Activated CD4-positive, CD25-positive, alpha-beta regulatory T cell treated with anti-CD3 and anti-CD28 coated beads, Interleukin-2, amount 50 U/mL, for 16 hours (primary cell): ENCODE measurements around the gene GAB2.
"Not testable (repeated sequence)": the region's sequence is repeated elsewhere in the genome, so short reads cannot be mapped to it uniquely, and the experiment has no call there.

ENCODE experiments used
- DNase-seq: peaks from one replicate; pipeline ENCODE4 v3.0.0-alpha.2; 2020; ENCODE audit warnings: low read depth, low spot score

Gene GAB2

DNA sequence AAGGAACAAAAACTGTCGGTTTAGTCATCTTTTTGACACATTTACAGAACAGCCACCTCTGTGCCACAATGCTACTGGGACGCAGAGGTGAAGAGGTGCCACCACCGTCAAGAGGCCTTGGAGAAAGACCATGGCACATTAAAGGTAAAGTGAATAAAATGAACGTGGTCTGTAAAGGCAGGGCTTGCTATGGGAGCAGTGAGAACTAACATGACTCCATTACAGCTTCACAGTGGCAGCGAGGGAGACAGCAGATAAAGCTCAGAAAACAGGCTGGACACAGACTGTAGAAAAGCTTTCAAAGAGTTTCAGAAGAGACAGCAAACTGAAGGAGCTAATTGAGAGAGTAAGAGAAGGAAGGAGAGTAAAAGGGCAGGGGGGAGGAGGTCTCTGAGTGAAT, 102.9 kb downstream of the GAB2 start:
- DNase-seq: no peak

DNA sequence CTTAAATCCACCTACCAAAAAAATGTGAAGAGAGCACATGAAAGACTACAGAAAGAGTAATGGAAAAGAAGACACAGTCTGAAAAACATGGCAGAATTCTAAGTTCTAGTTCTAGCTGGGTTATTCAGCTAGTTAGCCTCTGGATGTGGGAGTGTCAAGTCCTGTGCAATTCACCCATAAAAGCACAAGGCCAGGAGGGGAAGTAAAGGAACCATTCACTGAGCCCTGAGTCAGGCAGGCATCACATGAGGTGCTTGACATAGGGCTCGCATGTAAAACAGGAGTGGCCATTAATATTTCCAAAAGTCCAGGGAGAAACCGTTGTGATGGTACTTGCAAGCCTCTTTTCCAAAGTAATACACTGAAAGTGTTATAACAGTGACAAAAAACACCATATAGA, 103.7 kb downstream of the GAB2 start:
- no peak for DNase-seq

DNA sequence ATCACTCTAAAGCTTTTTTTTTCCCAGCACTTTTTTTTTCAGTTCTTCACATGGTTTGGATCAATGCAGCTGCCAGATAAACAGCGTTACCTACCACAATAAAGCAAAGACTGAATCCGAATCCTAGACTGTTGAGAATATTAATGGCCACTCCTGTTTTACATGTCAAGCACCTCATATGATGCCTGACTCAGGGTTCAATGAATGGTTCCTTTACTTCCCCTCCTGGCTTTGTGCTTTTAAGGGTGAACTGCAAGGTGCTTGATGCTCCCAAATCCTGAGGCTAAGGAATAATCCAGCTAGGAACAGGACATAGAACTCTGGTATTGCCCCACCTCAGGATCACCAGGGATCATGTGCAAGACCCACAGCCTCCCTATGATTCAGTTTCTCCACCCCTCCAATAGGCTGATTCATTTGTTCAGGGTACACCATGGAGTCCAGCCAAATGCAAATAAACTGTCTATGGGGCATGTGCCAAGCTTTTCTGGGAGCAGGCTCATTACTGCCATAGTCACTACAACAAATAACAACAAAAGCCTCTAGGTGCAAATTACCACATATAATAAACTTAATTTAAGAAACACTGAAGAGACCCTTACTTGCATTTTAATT, 104.3 kb downstream of the GAB2 start:
- no peak for DNase-seq

GRCh38 chr11:78312712-78313111, 104.9 kb downstream of the GAB2 start:
- DNase-seq: no peak

DNA sequence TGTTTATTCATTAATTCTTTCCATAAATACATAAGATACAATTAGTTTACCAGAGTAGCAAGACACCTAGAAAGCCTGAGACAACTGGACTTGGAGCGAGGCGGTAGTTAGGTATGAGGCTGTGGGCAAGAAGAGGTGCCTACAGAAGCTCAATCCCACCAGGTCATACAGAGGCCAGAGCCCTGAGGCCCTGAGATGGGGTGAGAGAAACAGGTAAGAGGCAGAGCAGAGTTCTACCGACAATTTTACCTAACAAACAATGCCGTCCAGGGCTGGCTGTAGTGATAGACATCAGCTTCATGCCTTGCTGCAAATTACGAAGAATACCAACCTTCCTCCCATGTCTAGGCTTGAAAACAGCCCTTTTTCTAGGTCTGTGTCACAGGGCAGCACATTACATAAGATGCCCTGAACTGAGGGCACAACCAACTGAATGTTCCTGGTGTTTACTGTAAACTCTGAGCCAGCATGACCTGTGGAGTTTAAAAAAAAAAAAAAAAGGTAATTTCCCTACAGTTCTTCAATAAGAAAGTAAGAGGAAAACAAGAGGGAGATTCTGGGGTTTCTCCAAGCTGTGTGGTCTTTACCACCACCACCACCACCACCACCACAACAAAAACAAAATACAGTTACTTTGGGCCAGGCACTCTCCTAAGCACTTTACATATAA, 105.8 kb downstream of the GAB2 start:
- no peak for DNase-seq

GRCh38 chr11:78310500-78310909, 107.1 kb downstream of the GAB2 start:
- no peak for DNase-seq

DNA sequence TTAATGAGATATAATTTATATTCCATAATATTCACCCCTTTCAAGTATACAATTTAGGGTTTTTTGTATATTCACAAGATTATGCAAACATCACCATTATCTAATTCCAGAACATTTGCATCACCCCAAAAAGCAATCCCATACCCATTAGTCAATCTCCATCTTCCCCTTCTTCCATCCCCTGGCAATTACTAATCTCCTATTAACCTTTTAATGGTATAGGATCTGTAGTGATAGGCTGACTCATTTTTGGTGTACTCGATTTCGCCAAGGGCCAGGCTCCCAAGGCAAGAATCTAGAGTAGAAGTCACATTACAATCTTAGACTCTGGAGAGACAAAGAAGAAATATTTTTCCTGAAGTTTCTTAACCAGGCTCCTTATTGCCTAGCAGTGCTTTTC, 113.4 kb downstream of the GAB2 start:
- no peak for DNase-seq

DNA sequence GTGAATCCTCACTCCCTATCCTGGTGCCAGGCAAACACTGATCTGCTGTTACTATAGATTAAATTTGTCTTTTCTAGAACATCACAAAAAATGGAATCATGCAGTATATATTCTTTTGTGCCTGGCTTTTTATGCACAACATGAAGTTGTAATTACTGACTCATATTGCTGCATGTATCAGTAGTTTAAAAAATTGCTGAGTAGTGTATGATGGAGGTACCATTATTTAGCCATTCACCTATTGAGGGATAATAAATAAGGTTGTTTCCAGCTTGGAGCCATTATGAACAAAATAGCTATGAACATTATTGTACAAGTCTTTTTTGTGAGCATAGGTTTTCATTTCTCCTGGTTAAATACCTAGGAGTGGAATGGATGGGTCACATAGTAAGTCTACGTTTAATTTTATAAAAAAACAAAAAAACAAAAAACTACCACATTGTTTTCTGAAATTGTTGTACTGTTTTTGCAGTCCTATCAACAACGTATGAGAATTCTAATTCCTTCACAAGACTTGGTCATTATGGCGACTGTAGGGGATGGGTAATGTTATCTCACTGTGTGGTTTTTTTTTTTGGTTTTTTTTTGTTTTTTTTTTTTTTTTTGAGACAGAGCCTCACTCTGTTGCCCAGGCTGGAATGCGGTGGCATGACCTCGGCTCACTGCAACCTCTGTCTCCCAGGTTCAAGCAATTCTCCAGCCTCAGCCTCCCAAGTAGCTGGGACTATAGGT, 117.3 kb downstream of the GAB2 start:
- no peak for DNase-seq

DNA sequence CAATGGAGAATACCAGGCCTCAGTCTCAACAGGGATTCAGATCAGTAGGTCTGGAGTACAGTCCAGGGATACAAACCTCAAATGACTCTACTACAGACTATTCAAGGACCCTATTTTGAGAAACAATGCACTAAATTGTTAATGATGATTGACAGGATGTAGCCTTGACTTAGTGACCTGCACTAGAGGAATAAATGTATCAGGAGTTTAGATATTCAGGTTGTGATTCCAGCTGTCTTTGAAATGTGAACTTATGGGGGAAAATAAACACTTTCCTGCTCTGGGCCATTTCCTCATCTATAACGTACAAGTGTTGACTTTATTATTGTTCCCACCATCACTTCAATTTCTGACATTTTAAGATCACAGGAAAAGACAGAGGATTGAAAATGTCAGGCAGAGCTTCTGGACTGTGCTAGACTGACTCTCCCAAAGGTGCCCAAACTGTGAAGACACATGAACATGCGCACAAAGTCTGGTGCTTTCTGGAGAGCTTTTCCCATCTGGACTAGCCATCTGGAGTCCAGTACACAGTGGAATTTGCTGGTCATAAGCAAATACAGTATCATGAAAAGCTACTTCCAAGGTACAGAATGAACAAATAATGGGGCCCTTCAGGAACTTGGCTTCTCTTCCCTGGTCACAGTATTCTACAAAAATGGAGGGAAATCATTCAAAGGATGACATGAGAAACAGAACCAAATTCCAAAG, 118.5 kb downstream of the GAB2 start:
- no peak for DNase-seq

DNA sequence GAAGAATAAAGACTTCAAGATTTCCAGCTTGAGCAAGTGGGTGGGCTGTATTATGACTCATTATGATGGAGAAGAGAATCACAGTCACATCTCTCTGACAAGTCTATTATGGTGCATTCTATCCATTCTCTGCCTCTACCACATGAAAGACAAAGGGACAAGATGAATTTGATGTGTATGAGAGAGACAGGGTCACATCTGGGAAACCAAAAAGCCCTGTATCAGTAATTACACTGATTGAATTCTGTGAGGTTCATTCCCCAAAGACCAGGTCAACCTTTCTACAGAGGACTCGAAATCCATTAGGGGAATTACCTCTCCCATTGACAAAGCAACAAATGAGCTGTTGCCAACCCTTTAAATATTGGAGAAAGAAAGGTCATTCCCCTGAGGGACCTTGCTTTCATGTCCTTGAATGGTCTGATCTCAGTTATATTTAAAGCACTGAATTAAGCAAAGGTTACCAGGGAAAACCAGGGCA, 119.3 kb downstream of the GAB2 start:
- no peak for DNase-seq

DNA sequence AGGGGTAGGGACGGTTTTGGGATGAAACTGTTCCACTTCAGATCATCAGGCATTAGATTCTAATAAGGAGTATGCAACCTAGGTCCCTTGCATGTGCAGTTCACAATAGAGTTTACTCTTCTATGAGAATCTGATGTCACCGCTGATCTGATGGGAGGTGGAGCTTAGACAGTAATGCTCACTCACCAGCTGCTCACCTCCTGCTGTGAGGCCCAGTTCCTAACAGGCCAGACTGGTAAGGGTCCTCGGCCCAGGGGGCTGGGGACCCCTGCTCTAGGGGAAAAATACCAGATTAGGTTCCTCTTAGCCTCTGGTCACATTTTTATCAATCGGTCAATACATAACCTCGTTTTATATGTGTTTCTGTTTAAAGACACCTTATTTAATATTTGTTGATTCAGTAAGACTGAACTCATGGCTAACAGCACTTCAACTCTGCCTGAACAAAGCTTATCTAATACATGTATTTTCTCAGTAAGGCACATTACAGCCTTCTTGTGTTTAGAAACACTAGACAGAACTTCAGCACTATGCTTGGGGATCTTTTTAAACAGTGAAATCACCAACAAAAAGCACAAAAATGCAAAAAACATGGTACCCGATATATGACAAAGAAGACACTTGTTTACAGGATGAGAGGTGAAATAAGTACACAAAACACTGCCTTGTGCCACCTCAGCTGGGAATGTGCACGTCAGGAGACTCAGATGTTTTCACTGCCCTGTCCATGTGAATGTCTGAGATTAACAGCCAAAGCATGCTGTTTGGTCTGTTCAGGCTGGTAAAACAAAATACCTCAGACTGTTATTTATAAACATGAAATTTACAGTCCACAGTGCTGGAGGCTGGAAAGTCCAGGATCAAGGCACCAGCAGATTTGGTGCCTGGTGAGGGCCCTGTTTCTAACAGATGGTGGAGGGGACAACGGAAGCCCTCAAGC, 121.4 kb downstream of the GAB2 start:
- DNase-seq: no peak

GRCh38 chr11:78295347-78295746, 122.3 kb downstream of the GAB2 start:
- DNase-seq: no peak

DNA sequence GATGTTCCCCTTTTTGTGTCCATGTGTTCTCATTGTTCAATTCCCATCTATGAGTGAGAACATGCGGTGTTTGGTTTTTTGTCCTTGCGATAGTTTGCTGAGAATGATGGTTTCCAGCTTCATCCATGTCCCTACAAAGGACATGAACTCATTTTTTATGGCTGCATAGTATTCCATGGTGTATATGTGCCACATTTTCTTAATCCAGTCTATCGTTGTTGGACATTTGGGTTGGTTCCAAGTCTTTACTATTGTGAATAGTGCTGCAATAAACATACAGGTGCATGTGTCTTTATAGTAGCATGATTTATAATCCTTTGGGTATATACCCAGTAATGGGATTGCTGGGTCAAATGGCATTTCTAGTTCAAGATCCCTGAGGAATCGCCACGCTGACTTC, 123.5 kb downstream of the GAB2 start:
- DNase-seq: not testable (repeated sequence)

- DNase-seq: no peak
Observed at GRCh38 chr11:78293536-78293935, 124.1 kb downstream of the GAB2 start.

GRCh38 chr11:78292109-78292803, 125.4 kb downstream of the GAB2 start:
- DNase-seq: no peak

DNA sequence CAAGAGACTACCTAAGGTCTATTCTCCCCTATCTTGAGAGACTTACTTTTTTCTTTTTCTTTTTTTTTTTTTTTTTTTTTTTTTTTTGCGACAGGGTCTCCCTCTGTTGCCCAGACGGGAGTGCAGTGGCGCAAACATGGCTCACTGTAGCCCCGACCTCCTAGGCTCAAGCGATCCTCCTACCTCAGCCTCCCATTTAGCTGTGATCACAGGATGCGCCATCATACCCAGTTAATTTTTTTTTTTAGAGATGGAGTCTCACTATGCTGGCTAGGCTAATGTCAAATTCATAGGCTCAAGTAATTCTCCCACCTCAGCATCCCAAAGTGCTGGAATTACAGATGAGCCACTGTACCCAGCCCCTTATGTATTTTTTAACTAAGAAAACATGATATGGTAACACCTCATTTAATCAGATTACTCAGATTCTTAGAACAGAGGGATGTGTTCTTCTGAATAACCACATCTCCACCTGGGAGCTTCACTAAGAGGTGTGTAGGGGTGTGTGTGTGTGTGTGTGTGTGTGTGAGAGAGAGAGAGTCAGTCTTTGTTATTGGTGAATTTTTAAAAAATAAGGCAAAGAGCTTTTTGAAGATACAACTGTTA, 126.0 kb downstream of the GAB2 start:
- no peak for DNase-seq

GRCh38 chr11:78290293-78291176, 127.1 kb downstream of the GAB2 start:
- DNase-seq: no peak

DNA sequence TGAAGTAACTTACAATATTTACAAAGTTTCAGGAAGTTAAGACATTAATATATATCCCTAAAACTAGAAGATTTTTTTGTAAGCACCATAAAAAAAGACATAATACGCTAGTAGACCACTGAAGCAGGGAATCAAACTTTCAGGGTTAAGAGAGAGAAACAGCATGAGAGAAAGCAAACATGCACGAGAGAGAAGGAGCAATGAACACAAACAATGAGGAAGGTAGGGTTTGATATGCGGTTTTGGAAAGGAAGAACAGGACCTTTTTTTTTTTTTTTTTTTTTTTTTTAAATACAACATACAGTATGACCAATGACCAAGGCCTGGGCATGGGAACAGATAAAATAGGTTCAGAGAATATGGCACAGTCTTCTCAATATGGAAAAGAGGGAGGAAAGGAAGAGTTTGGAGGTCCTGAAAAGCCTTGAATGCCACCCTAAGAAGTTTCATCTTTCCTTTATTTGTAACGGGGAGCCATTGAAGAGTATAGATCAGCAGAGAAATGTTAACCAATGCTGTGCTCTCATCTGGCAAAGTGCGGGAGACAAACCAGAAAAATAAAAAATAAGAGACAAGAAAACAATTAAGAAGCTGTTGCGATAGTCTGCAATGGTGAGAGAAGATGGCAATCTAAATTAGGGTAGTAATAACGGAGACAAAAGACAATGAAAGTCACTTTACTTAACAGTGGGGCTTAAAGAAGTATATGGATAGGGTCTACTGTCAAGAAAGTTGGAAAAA, 127.9 kb downstream of the GAB2 start:
- no peak for DNase-seq
